HG02588 (cell line): ENCODE measurements around the gene CHADL.
A peak's percentile ranks its signal among the peaks of the same experiment; 100 is the strongest.
"Not testable (repeated sequence)": the region's sequence is repeated elsewhere in the genome, so short reads cannot be mapped to it uniquely, and the experiment has no call there.

Source experiments
- ATAC-seq: cut with Tn5 transposase; IDR thresholded peaks from one replicate; pipeline ENCODE4 v1.9.1; 2021; ENCODE audit warnings: mild to moderate bottlenecking, moderate library complexity; ENCODE audit not compliant: unreplicated experiment

Gene CHADL, protein sequence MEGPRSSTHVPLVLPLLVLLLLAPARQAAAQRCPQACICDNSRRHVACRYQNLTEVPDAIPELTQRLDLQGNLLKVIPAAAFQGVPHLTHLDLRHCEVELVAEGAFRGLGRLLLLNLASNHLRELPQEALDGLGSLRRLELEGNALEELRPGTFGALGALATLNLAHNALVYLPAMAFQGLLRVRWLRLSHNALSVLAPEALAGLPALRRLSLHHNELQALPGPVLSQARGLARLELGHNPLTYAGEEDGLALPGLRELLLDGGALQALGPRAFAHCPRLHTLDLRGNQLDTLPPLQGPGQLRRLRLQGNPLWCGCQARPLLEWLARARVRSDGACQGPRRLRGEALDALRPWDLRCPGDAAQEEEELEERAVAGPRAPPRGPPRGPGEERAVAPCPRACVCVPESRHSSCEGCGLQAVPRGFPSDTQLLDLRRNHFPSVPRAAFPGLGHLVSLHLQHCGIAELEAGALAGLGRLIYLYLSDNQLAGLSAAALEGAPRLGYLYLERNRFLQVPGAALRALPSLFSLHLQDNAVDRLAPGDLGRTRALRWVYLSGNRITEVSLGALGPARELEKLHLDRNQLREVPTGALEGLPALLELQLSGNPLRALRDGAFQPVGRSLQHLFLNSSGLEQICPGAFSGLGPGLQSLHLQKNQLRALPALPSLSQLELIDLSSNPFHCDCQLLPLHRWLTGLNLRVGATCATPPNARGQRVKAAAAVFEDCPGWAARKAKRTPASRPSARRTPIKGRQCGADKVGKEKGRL

GRCh38 chr22:41240377-41241132 is at the start of gene CHADL:
Gene CHADL, minus strand, starts transcription at chr22:41240931. Its CDS starts 50 bp downstream, at chr22:41240881.
- no peak for ATAC-seq

GRCh38 chr22:41289671-41290070 is 48.9 kb upstream of the CHADL start:
- no peak for ATAC-seq

DNA sequence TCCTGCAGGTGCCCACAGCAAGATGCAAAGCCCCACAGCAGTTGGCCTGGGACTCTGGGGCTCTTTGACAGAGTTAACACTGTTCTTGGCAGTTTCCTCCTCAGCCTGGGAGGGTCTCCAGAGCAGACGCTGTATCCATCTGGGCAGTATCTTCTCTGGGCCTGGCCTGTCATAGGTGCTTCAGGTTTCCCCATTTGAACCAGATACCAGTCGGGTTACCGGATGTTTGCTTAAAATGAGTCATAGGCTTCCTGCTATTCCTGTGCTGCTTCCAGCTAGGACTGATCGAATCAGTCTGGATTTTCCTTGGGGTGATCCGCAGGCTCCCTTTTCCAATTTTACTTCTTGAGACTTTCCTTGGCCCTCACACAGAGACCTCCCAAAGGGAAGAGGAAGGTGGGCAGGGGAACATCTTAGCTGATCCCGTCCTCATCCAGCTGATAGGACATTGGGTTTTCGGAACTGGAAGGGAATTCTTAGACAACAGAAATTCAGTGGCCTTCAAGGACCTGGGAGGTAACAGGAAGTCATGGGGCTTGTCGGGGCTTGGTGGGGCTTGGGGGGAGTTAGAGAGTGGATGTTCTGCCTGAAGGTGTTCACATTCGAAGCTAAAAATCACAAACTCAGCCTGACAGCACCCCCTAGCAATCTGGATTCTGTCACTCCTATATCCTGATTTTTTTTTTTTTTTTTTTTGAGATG is 47.7 kb upstream of the CHADL start:
- ATAC-seq: no peak

- ATAC-seq: peak; percentile 11
These were observed 45.9 kb upstream of the CHADL start for GRCh38 chr22:41286639-41287091.

DNA sequence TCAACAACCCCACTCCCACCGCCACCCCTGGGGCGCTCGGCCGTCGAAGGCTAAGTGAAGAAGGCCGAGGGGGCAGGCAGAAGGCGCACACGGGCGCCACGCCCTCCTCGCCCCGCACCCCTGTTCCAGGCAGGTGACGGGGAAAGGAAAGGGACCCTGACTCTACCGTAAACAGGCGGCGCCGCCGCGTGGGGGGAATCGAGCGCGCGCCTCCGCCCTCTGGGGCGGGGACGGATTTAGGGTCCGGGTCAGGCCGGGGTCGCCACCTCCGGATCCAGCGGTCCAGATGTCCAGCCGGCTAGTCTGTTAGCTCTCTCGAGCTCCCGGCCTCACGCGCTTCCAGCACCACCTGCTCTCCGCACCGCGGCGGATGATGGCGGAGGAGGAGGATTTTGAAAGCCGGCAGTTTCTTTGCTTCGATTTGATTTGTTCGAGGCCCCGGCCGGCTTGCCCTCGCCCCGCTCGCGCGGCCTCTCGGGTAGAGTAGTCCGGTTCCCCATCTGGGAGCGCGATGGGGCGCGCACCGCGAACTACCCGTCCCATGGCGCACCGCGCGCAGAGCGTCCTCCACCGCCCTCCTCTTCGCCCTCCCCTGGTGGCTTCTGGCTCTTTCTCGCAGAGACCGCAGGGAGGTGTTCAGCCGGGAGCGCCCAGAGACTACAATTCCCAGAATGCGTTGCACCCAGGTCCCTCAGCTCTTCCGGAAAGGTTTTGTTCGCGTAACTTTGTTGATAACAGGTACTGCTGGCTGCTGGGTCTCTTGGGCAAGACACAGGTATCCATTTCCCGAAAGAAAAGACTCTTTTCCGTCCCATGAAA is 45.3 kb upstream of the CHADL start, which contains the start of gene RANGAP1:
Gene RANGAP1, minus strand, starts transcription at position 368 of the 819 bp plus-strand sequence. CDS start 5,143 bp downstream, outside the sequence.
- ATAC-seq: peak; percentile 93

DNA sequence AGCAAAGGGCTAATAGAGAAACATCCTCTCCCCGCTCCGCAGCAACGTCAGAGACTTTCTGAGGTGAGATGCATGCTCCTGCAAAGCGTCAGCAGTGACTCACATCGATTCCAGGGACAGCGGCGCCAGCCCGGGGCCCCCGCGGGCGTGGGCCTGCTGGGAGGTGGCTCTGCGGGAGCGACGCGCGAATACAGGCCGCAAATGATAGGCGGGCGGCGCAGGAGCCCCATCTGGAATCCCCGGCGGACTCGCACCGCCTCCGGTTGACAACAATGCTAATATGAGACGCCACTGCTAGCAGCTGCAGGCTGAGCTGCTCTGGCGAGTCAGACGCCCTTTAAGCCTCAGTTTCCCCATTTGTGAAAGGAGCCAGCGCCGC is 44.7 kb upstream of the CHADL start:
- ATAC-seq: peak; percentile 12

- ATAC-seq: no peak
These were observed 43.7 kb upstream of the CHADL start for GRCh38 chr22:41284465-41284864.

GRCh38 chr22:41280854-41281253 is 40.1 kb upstream of the CHADL start:
- ATAC-seq: no peak

DNA sequence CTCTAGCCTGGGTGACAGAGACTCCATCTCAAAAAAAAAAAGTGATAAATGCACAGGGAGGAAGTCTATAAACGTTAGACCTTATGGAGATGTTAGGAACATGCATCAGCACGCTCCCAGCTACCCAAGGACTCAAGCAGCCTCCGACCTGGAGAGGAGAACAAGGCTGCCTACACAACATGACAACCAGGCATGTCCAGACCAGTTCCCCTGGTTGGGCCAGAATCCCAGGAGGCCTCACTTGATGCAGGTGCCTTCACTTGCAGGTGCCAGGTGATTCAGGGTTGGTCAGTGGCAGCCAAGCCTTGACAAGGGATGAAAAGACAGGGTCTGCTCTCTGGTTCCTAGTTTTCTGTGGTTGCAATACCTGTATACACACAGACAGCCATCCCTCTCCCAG is 39.3 kb upstream of the CHADL start:
- ATAC-seq: no peak

DNA sequence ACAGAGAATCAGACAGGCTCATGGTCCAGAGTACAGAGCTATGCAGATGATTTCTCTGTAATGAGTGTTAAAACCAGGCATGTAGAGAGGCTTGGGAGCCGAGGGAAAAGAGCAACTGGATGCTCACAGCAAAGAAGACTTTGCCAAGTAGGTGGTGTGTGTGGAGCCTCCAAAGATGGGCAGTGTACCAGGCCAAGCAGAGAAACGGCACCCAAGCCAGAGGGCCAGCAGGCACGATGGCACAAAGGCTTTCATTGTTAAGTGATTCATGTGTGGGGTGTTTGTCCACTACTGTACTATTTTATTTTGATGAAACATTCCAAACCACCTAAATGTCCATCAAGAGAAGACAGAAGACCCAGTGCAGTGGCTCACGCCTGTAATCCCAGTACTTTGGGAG is 34.1 kb upstream of the CHADL start:
- ATAC-seq: no peak

DNA sequence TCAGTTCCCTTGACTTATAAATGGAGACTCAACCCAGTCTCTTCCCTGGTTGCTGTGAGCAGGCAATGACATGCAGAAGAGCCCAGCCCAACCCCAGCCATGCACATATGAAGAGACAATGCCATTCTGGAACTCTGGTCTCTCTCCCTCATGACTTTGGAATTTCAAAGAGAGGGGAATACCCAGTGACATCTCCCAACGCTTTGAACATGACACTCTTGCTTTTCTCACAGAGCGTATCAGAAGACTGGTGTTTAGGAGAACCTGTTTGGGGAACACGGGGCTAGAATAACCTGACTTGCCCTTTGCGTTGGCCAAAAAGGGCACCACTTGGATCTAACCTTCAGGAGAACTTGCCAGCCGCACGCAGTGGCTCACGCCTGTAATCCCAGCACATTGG is 32.4 kb upstream of the CHADL start:
- ATAC-seq: no peak

- ATAC-seq: no peak
These were observed 31.1 kb upstream of the CHADL start for GRCh38 chr22:41271787-41272186.

DNA sequence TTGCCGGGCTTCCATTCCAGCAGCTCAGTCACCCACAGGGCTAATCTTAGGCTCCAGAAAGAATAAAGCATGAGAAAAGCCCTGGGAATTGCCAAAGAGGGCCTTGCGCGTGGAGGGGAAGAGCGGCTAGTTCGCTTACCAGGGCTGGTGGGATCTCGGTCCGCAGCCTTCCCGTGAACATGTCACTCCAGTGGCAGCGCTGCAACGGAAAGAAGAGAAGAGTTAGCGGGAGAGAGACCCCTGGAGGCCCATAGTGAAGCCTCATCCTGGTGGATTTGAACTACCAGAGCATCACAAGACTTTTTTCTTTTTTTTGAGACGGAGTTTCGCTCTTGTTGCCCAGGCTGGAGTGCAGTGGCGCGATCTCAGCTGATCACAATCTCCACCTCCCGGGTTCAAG is 27.2 kb upstream of the CHADL start:
- no peak for ATAC-seq

GRCh38 chr22:41264408-41264941 is 23.7 kb upstream of the CHADL start:
- no peak for ATAC-seq

DNA sequence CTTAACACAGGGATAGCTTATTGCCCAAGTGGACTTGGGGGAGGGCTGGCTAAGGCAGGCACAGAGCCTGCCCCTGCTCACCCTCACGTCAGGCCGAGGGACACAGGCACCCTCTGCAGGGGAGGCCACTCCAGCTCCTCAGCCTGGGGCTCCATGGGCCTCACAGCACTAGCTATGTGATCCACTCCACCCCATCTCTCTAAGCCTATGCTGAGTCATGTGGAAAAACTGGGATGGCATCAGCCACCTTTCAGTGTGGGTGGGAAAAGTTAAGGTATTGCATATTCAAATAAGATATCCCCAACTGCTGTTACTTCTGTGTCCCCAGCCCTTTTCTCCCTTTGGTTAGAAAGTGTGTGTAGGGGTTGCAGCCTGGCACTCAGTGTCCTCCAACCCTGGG is 23.0 kb upstream of the CHADL start:
- ATAC-seq: no peak

DNA sequence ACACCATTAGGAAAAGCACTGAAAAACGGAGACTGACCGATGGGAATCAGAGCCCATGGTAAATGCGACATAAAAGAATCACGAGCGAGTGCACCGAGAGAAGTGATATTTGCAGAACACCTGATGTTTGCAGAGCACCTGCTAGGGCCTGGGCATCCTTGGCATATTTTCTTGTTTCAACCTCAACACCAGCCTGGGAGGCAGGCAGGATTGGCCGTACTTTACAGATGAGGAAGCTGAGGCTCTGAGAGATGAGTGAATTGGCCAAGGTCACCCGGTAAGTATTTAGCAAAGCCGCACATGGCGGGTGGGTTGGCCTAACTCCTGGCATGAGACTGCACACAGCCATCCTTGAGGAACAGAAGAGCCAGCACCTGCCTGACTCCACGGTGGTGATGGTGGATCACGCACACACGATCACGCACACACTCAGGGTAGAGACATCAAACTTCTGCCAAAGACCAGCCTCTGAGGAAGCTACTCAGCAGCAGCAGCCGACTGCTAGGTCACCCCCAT is 21.6 kb upstream of the CHADL start:
- ATAC-seq: no peak

GRCh38 chr22:41261541-41262249 is 21.0 kb upstream of the CHADL start:
- ATAC-seq: no peak

DNA sequence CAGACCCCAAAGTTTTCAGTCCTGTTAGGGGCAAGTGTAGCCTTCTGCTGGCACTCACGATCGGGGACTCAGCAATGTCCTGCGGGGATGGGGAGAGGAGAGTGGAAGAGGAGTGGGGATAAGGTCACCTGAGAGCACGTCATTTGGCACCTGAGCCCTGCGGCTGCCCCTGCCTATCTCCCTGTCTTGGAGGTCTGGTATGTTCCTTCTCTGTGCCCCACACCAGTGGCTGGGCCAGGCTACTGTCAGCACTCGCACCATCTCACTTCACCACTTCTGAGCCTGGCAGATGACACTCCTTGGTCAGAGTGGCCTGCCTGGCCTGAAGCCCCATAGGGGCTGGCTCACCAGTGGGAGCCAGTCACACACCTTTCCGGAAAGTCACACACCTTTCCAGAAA is 20.1 kb upstream of the CHADL start:
- ATAC-seq: no peak

DNA sequence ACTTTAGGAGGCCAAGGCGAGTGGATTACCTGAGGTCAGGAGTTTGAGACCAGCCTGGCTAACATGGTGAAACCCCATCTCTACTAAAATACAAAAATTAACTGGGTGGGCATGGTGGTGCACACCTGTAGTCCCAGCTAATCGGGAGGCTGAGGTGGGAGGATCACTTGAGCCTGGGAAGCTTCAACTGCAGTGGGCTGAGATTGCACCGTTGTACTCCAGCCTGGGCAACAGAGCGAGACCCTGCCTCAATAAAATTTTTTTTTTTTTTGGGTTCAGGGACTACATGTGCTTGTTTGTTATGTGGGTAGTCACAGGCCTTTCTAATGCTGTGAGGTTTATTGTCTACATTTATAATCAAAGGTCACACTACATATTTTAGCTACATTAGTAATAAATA is 19.0 kb upstream of the CHADL start:
- not testable (repeated sequence) for ATAC-seq
